PC-9 (cell line): ENCODE results near the gene GCFC2.

ENCODE experiments used
- EZH2 ChIP-seq: fragments of 200-600 bp; sonication (generic); IDR thresholded peaks from 2 replicates; pipeline ENCODE4 v1.8.0; 2017; ENCODE audit warnings: antibody characterized with exemption, low read depth
- TF ChIP-seq, protein P1 (sequence below): fragments of 200-600 bp; sonication (generic); conservative IDR thresholded peaks from 2 replicates; pipeline ENCODE4 v1.6.1; 2017; ENCODE audit warnings: mixed run types, antibody characterized with exemption, mild to moderate bottlenecking, moderate library complexity

DNA sequence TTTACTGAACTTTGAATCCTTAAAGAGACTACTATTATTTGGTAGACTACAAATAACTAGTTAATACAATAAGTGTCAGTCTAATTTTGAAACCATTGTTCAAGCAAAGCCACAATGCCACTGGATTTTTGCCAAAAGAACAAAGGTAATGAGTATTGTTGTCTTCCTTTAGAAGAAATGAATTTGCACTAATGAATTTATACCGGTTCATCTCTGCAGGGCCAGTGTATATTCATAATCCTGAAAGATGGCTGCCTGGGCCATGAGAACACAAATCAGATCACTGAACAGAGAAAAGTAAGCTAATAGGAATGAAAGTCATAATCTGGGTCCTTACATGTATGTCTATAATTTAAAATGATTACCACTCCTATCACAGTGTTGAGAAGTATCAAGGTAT lies 31.2 kb downstream of the GCFC2 start:
- TF ChIP-seq EZH2, result no peak
- TF ChIP-seq, protein P1, sequence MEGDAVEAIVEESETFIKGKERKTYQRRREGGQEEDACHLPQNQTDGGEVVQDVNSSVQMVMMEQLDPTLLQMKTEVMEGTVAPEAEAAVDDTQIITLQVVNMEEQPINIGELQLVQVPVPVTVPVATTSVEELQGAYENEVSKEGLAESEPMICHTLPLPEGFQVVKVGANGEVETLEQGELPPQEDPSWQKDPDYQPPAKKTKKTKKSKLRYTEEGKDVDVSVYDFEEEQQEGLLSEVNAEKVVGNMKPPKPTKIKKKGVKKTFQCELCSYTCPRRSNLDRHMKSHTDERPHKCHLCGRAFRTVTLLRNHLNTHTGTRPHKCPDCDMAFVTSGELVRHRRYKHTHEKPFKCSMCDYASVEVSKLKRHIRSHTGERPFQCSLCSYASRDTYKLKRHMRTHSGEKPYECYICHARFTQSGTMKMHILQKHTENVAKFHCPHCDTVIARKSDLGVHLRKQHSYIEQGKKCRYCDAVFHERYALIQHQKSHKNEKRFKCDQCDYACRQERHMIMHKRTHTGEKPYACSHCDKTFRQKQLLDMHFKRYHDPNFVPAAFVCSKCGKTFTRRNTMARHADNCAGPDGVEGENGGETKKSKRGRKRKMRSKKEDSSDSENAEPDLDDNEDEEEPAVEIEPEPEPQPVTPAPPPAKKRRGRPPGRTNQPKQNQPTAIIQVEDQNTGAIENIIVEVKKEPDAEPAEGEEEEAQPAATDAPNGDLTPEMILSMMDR, result no peak
